ENCODE data around the gene PRR5L.

The PRR5L gene

GRCh38 chr11:36394056-36394455 is 98.0 kb downstream of the PRR5L start:
- no peak for TF ChIP-seq ZNF274 (IDR thresholded peaks at IDR 0.05; ENCODE audit: low read depth, low read length)
- no peak overlapping the region for H3K4me3 ChIP-seq (ENCODE audit: low read length)

GRCh38 chr11:36394926-36395325 is 98.8 kb downstream of the PRR5L start:
- TF ChIP-seq ZNF274 (IDR thresholded peaks at IDR 0.05; ENCODE audit: low read depth, low read length) = no peak
- H3K4me3 ChIP-seq (ENCODE audit: low read length) = no peak overlapping the region

GRCh38 chr11:36395978-36396736 is 100.1 kb downstream of the PRR5L start:
- no peak overlapping the region for H3K4me3 ChIP-seq (ENCODE audit: low read length)
- no peak for TF ChIP-seq ZNF274 (IDR thresholded peaks at IDR 0.05; ENCODE audit: low read depth, low read length)

GRCh38 chr11:36398231-36398953 is 102.3 kb downstream of the PRR5L start:
- no peak overlapping the region for H3K4me3 ChIP-seq (ENCODE audit: low read length)
- no peak for TF ChIP-seq ZNF274 (IDR thresholded peaks at IDR 0.05; ENCODE audit: low read depth, low read length)

GRCh38 chr11:36399236-36399635 is 103.1 kb downstream of the PRR5L start:
- no peak overlapping the region for H3K4me3 ChIP-seq (ENCODE audit: low read length)
- TF ChIP-seq ZNF274 (IDR thresholded peaks at IDR 0.05; ENCODE audit: low read depth, low read length) = no peak

GRCh38 chr11:36399745-36400144 is 103.7 kb downstream of the PRR5L start:
- TF ChIP-seq ZNF274 (IDR thresholded peaks at IDR 0.05; ENCODE audit: low read depth, low read length) = no peak
- no peak overlapping the region for H3K4me3 ChIP-seq (ENCODE audit: low read length)

GRCh38 chr11:36400766-36401455 is 104.8 kb downstream of the PRR5L start:
- no peak for TF ChIP-seq ZNF274 (IDR thresholded peaks at IDR 0.05; ENCODE audit: low read depth, low read length)
- H3K4me3 ChIP-seq (ENCODE audit: low read length) = no peak overlapping the region

GRCh38 chr11:36402568-36403170 is 106.6 kb downstream of the PRR5L start:
- TF ChIP-seq ZNF274 (IDR thresholded peaks at IDR 0.05; ENCODE audit: low read depth, low read length) = no peak

GRCh38 chr11:36403661-36404060 is 107.6 kb downstream of the PRR5L start:
- no peak for TF ChIP-seq ZNF274 (IDR thresholded peaks at IDR 0.05; ENCODE audit: low read depth, low read length)
- H3K4me3 ChIP-seq (ENCODE audit: low read length) = no peak overlapping the region

More at GRCh38 chr11:36402568-36403170, 106.6 kb downstream of the PRR5L start:
- H3K4me3 ChIP-seq (ENCODE audit: low read length) = no peak overlapping the region

GRCh38 chr11:36404831-36405230 is 108.7 kb downstream of the PRR5L start:
- no peak for TF ChIP-seq ZNF274 (IDR thresholded peaks at IDR 0.05; ENCODE audit: low read depth, low read length)

GRCh38 chr11:36405585-36406367 is 109.7 kb downstream of the PRR5L start:
- H3K4me3 ChIP-seq (ENCODE audit: low read length) = no peak overlapping the region
- TF ChIP-seq ZNF274 (IDR thresholded peaks at IDR 0.05; ENCODE audit: low read depth, low read length) = no peak

More at GRCh38 chr11:36404831-36405230, 108.7 kb downstream of the PRR5L start:
- H3K4me3 ChIP-seq (ENCODE audit: low read length) = no peak overlapping the region

GRCh38 chr11:36407356-36407755 is 111.3 kb downstream of the PRR5L start:
- no peak overlapping the region for H3K4me3 ChIP-seq (ENCODE audit: low read length)
- TF ChIP-seq ZNF274 (IDR thresholded peaks at IDR 0.05; ENCODE audit: low read depth, low read length) = no peak

- no peak overlapping the region for H3K4me3 ChIP-seq (ENCODE audit: low read length)
These were observed 112.5 kb downstream of the PRR5L start for GRCh38 chr11:36408498-36409136.

More at GRCh38 chr11:36408498-36409136, 112.5 kb downstream of the PRR5L start:
- no peak for TF ChIP-seq ZNF274 (IDR thresholded peaks at IDR 0.05; ENCODE audit: low read depth, low read length)
